Astrocyte (in vitro differentiated cells and primary cell): ENCODE data around the gene ZBTB11. TPM values are rescaled to one million over a fixed set of nuclear protein-coding genes. Genes with fewer than 3 reads are reported as not detected.
"Not testable (repeated sequence)": the region's sequence is repeated elsewhere in the genome, so short reads cannot be mapped to it uniquely, and the experiment has no call there.

Experiments
- DNase-seq: peaks from one replicate; pipeline ENCODE4 v3.0.0-alpha.2; 2010; ENCODE audit warnings: low read depth
- FAIRE-seq: peaks from 2 replicates; lab custom pipeline; 2011; peaks lifted over from hg19 to GRCh38; lab: Jason Lieb, UNC
- H2AFZ ChIP-seq: 2 replicates; pipeline ENCODE4 v1.6.0; 2012; ENCODE audit warnings: low read depth, low read length, inconsistent platforms
- H3K27ac ChIP-seq: 2 replicates; pipeline ENCODE4 v1.5.1; 2011; ENCODE audit warnings: low read depth, low read length, inconsistent platforms
- H3K27me3 ChIP-seq: 2 replicates; pipeline ENCODE4 v1.6.0; 2011; ENCODE audit warnings: low read length, inconsistent platforms; ENCODE audit not compliant: insufficient read depth
- H3K36me3 ChIP-seq: 2 replicates; pipeline ENCODE4 v1.5.1; 2011; ENCODE audit warnings: low read length, inconsistent platforms; ENCODE audit not compliant: insufficient read depth
- H3K4me1 ChIP-seq: 2 replicates; pipeline ENCODE4 v1.5.1; 2011; ENCODE audit warnings: low read length, inconsistent platforms; ENCODE audit not compliant: insufficient read depth
- H3K4me2 ChIP-seq: 2 replicates; pipeline ENCODE4 v1.6.0; 2012; ENCODE audit warnings: low read length, inconsistent platforms
- H3K4me3 ChIP-seq: 2 replicates; pipeline ENCODE4 v1.5.1; 2011; ENCODE audit warnings: low read depth, mild to moderate bottlenecking, low read length, inconsistent platforms; ENCODE audit not compliant: insufficient read depth
- H3K79me2 ChIP-seq: 2 replicates; pipeline ENCODE4 v1.6.0; 2012; ENCODE audit warnings: mild to moderate bottlenecking, low read length, inconsistent platforms; ENCODE audit not compliant: insufficient read depth
- H3K9ac ChIP-seq: 2 replicates; pipeline ENCODE4 v1.6.0; 2012; ENCODE audit warnings: mild to moderate bottlenecking, low read length, inconsistent platforms
- H3K9me3 ChIP-seq: 2 replicates; pipeline ENCODE4 v1.5.1; 2012; ENCODE audit warnings: low read depth, mild to moderate bottlenecking, low read length, inconsistent platforms; ENCODE audit not compliant: insufficient read depth
- H4K20me1 ChIP-seq: 2 replicates; pipeline ENCODE4 v1.6.0; 2012; ENCODE audit warnings: low read length, inconsistent platforms; ENCODE audit not compliant: insufficient read depth
- H3K27ac Mint-ChIP-seq: one replicate; pipeline ENCODE4 v1.8.0; 2021; ENCODE audit warnings: mild to moderate bottlenecking, mixed read lengths; ENCODE audit not compliant: unreplicated experiment
- H3K27me3 Mint-ChIP-seq: one replicate; pipeline ENCODE4 v1.8.0; 2021; ENCODE audit warnings: low read depth, mixed read lengths; ENCODE audit not compliant: unreplicated experiment
- H3K36me3 Mint-ChIP-seq: one replicate; pipeline ENCODE4 v1.8.0; 2021; ENCODE audit warnings: low read depth, mixed read lengths; ENCODE audit not compliant: unreplicated experiment
- H3K4me1 Mint-ChIP-seq: one replicate; pipeline ENCODE4 v1.8.0; 2021; ENCODE audit warnings: low read depth, mixed read lengths; ENCODE audit not compliant: unreplicated experiment
- H3K4me3 Mint-ChIP-seq: one replicate; pipeline ENCODE4 v1.8.0; 2021; ENCODE audit warnings: mild to moderate bottlenecking, moderate library complexity, mixed read lengths; ENCODE audit not compliant: unreplicated experiment
- H3K9me3 Mint-ChIP-seq: one replicate; pipeline ENCODE4 v1.8.0; 2021; ENCODE audit warnings: mild to moderate bottlenecking, mixed read lengths; ENCODE audit not compliant: unreplicated experiment
- EZH2 ChIP-seq: IDR thresholded peaks from 2 replicates; pipeline ENCODE4 v1.6.1; 2012; ENCODE audit warnings: mild to moderate bottlenecking, low read length, inconsistent platforms; ENCODE audit not compliant: insufficient read depth
- total RNA-seq: library from RNA; stranded (reverse); gene quantifications from 2 replicates; pipeline ENCODE4 v1.2.1, GENCODE V29; 2021
- TF ChIP-seq, protein P1 (sequence below): IDR thresholded peaks from 2 replicates; pipeline ENCODE4 v1.5.1; 2011; ENCODE audit warnings: low read depth, mild to moderate bottlenecking, inconsistent platforms, low read length, moderate library complexity; ENCODE audit not compliant: insufficient read depth

The ZBTB11 gene
- total RNA-seq, 1 donor from 2014 or later = 20.9 TPM

DNA sequence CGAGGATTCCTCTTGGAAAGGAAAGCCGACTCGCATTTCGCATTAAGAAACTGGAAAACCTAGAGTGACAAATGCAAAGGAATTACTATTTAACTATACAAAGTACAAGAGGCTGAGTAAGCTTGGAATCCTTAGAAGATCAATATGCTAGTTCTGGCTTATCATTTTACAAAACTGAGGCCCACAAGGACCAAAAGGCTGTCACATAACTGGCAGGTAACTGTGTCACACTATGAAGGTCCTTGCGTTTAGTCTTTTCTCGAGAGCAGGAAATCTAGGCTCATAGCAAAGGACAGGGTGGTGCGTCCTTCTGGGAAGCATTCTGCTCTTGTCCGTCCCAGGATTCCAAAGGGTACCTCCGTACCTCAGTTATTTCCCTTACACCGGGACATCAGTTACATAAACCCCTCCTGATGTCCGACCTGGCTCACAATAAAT, 9.0 kb upstream of the ZBTB11 start:
- H3K4me3 ChIP-seq = peak overlapping the region; percentile 100
- Mint-ChIP-seq H3K4me1 (peaks cover 10% of the 10 kb centered on the region), H3K27me3 (no peaks in the 10 kb centered on the region), H3K27ac (peak overlapping the region; percentile 99), H3K4me3 (peak overlapping the region; percentile 99), H3K36me3 (peaks cover 17% of the 10 kb centered on the region), H3K9me3 (no peaks in the 10 kb centered on the region)
- TF ChIP-seq EZH2 = no peak
- TF ChIP-seq, protein P1, sequence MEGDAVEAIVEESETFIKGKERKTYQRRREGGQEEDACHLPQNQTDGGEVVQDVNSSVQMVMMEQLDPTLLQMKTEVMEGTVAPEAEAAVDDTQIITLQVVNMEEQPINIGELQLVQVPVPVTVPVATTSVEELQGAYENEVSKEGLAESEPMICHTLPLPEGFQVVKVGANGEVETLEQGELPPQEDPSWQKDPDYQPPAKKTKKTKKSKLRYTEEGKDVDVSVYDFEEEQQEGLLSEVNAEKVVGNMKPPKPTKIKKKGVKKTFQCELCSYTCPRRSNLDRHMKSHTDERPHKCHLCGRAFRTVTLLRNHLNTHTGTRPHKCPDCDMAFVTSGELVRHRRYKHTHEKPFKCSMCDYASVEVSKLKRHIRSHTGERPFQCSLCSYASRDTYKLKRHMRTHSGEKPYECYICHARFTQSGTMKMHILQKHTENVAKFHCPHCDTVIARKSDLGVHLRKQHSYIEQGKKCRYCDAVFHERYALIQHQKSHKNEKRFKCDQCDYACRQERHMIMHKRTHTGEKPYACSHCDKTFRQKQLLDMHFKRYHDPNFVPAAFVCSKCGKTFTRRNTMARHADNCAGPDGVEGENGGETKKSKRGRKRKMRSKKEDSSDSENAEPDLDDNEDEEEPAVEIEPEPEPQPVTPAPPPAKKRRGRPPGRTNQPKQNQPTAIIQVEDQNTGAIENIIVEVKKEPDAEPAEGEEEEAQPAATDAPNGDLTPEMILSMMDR = no peak
- peak overlapping the region; percentile 96 for H3K4me2 ChIP-seq
- H3K27ac ChIP-seq = peak overlapping the region; percentile 91
- peak overlapping the region; percentile 99 for H3K9ac ChIP-seq
- H2AFZ ChIP-seq = peak overlapping the region; percentile 38
- peaks cover 54% of the 10 kb centered on the region for H4K20me1 ChIP-seq
- H3K27me3 ChIP-seq = no peaks in the 10 kb centered on the region
- H3K79me2 ChIP-seq = peaks cover 56% of the 10 kb centered on the region
- H3K36me3 ChIP-seq = peaks cover 37% of the 10 kb centered on the region
- DNase-seq (no peak), FAIRE-seq (no peak)
- H3K4me1 ChIP-seq = peaks cover 14% of the 10 kb centered on the region
- no peaks in the 10 kb centered on the region for H3K9me3 ChIP-seq

DNA sequence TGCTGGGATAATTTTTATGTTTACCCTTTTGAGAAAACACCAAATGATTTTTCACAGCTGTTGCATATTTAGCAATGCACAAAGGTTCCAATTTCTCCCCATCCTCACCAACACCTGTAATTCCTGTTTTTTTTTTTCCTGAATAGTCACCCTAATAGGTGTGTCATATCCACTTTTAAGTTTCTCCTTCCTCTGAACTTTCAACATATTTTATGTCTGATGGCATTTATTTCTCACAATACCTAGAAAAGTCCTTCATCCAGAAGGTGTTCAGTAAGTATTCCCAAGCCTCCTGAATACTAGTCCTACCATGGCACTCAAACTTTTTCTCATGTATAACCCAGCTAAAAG, 8.1 kb upstream of the ZBTB11 start:
- Histone ChIP-seq H2AFZ (no peak overlapping the region), H3K36me3 (peaks cover 45% of the 10 kb centered on the region), H3K4me2 (peak overlapping the region; percentile 96), H3K4me3 (peak overlapping the region; percentile 100), H3K4me1 (peaks cover 14% of the 10 kb centered on the region), H3K9me3 (no peaks in the 10 kb centered on the region), H3K27ac (peak overlapping the region; percentile 91), H3K79me2 (peaks cover 56% of the 10 kb centered on the region), H3K9ac (peak overlapping the region; percentile 99), H3K27me3 (no peaks in the 10 kb centered on the region), H4K20me1 (peaks cover 63% of the 10 kb centered on the region)
- DNase-seq (no peak), FAIRE-seq (no peak)
- Mint-ChIP-seq H3K4me3 (peak overlapping the region; percentile 99), H3K9me3 (no peaks in the 10 kb centered on the region), H3K27me3 (no peaks in the 10 kb centered on the region), H3K36me3 (peaks cover 21% of the 10 kb centered on the region), H3K4me1 (peaks cover 10% of the 10 kb centered on the region), H3K27ac (peak overlapping the region; percentile 99)
- no peak for TF ChIP-seq EZH2
- TF ChIP-seq, protein P1 = no peak

DNA sequence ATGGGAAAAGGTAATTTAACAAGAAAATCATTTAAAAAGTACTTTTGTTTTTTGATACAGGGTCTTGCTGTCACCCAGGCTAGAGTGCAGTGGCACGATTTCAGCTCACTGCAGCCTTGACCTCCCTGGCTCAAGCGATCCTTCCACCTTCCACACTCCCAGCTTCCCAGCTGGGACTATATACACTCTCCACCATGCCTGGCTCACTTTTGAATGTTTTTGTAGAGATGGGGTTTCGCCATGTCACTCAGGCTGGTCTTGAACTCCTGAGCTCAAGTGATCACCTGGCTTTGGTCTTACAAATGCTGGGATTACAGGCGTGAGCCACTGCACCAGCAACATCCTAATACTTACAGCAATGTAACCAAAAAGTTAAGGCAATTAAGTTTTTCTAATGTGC, 3.5 kb upstream of the ZBTB11 start:
- FAIRE-seq (no peak), DNase-seq (no peak)
- no peaks in the 10 kb centered on the region for H3K9me3 Mint-ChIP-seq
- no peaks in the 10 kb centered on the region for H3K9me3 ChIP-seq
- no peak overlapping the region for H3K9ac ChIP-seq
- H2AFZ ChIP-seq = no peak overlapping the region
- peaks cover 19% of the 10 kb centered on the region for H3K4me1 ChIP-seq
- no peak overlapping the region for H3K4me3 Mint-ChIP-seq
- H3K27me3 Mint-ChIP-seq = no peaks in the 10 kb centered on the region
- H3K4me1 Mint-ChIP-seq = peaks cover 7% of the 10 kb centered on the region
- H3K27ac Mint-ChIP-seq = no peak overlapping the region
- H3K4me3 ChIP-seq = no peak overlapping the region
- TF ChIP-seq EZH2 = no peak
- TF ChIP-seq, protein P1 = no peak
- H4K20me1 ChIP-seq = peaks cover 68% of the 10 kb centered on the region
- H3K79me2 ChIP-seq = peaks cover 53% of the 10 kb centered on the region
- no peak overlapping the region for H3K4me2 ChIP-seq
- H3K36me3 ChIP-seq = peaks cover 47% of the 10 kb centered on the region
- no peak overlapping the region for H3K27ac ChIP-seq
- H3K36me3 Mint-ChIP-seq = peaks cover 18% of the 10 kb centered on the region
- H3K27me3 ChIP-seq = no peaks in the 10 kb centered on the region

DNA sequence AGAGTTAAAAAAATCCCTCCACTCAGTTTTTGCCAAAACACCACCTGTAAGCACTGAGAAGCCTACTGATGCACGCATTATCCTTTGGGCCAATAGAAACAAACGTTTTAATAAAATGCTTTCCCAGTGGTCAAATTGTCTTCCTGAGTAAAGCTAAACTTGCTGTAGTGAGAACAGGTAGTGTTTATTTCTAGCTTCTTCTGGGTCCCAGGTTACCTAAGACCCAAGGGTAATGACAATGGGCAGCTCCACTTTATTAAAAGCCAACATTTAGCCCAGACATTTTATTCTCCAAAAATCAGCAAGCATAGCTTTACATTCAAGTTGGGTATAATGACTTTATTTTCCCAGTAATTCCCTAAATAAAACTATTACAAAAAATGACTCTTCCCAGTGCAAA, 1.9 kb upstream of the ZBTB11 start:
- H3K27me3 ChIP-seq, H3K4me1 ChIP-seq, H3K4me3 Mint-ChIP-seq, H3K27me3 Mint-ChIP-seq, H3K9me3 Mint-ChIP-seq, H2AFZ ChIP-seq, H3K4me3 ChIP-seq, H3K9ac ChIP-seq, H3K4me1 Mint-ChIP-seq, H3K4me2 ChIP-seq, H3K27ac ChIP-seq, H3K9me3 ChIP-seq, DNase-seq, H3K27ac Mint-ChIP-seq, FAIRE-seq: not testable (repeated sequence)
- peaks cover 53% of the 10 kb centered on the region for H3K79me2 ChIP-seq
- peaks cover 38% of the 10 kb centered on the region for H3K36me3 ChIP-seq
- peaks cover 64% of the 10 kb centered on the region for H4K20me1 ChIP-seq
- H3K36me3 Mint-ChIP-seq = peaks cover 12% of the 10 kb centered on the region
